ENCODE data around the gene CCDC136. TPM values are rescaled to one million over a fixed set of nuclear protein-coding genes. Genes with fewer than 3 reads are reported as not detected.
A peak's percentile ranks its signal among the peaks of the same experiment; 100 is the strongest.

Gene CCDC136
- total RNA-seq, 2 donors from 2014 or later: 7.5 to 7.7 TPM

GRCh38 chr7:128865996-128866877 lies 74.5 kb downstream of the CCDC136 start:
- no peak overlapping the region for H3K27ac Mint-ChIP-seq
- H3K36me3 Mint-ChIP-seq (ENCODE audit: low read depth): peaks cover 6% of the 10 kb centered on the region
- H3K4me1 Mint-ChIP-seq: peaks cover 35% of the 10 kb centered on the region

GRCh38 chr7:128867241-128867640 lies 75.5 kb downstream of the CCDC136 start:
- Mint-ChIP-seq H3K27ac (peak overlapping the region; percentile 32), H3K4me3 (no peak overlapping the region), H3K36me3 (ENCODE audit: low read depth) (peaks cover 6% of the 10 kb centered on the region), H3K4me1 (peaks cover 32% of the 10 kb centered on the region), H3K27me3 (no peaks in the 10 kb centered on the region)
- no peaks in the 10 kb centered on the region for H3K9me3 ChIP-seq (ENCODE audit: control insufficient read depth, low read length, poor library complexity, severe bottlenecking)
- ATAC-seq (no peak), DNase-seq (no peak)

More at GRCh38 chr7:128865996-128866877, 74.5 kb downstream of the CCDC136 start:
- ATAC-seq (no peak), DNase-seq (no peak)
- H3K27me3 Mint-ChIP-seq: no peaks in the 10 kb centered on the region
- no peak overlapping the region for H3K4me3 Mint-ChIP-seq
- H3K9me3 ChIP-seq (ENCODE audit: control insufficient read depth, low read length, poor library complexity, severe bottlenecking): no peaks in the 10 kb centered on the region

GRCh38 chr7:128867842-128868623 lies 76.3 kb downstream of the CCDC136 start:
- DNase-seq: no peak

GRCh38 chr7:128868624-128869137 lies 76.9 kb downstream of the CCDC136 start:
- DNase-seq (no peak), ATAC-seq (no peak)
- Mint-ChIP-seq H3K4me1 (peaks cover 21% of the 10 kb centered on the region), H3K4me3 (peak overlapping the region; percentile 73), H3K27ac (no peak overlapping the region), H3K27me3 (no peaks in the 10 kb centered on the region), H3K36me3 (ENCODE audit: low read depth) (peaks cover 3% of the 10 kb centered on the region)
- no peaks in the 10 kb centered on the region for H3K9me3 ChIP-seq (ENCODE audit: control insufficient read depth, low read length, poor library complexity, severe bottlenecking)

More at GRCh38 chr7:128867842-128868623, 76.3 kb downstream of the CCDC136 start:
- no peaks in the 10 kb centered on the region for H3K9me3 ChIP-seq (ENCODE audit: control insufficient read depth, low read length, poor library complexity, severe bottlenecking)
- Mint-ChIP-seq H3K4me3 (peak overlapping the region; percentile 73), H3K36me3 (ENCODE audit: low read depth) (peaks cover 3% of the 10 kb centered on the region), H3K27ac (peak overlapping the region; percentile 32), H3K4me1 (peaks cover 26% of the 10 kb centered on the region), H3K27me3 (no peaks in the 10 kb centered on the region)
- ATAC-seq: no peak

- H3K27ac Mint-ChIP-seq: no peak overlapping the region
- DNase-seq: peak; percentile 23 to 35 (median 31)
- H3K4me1 Mint-ChIP-seq: peaks cover 19% of the 10 kb centered on the region
- peaks cover 3% of the 10 kb centered on the region for H3K36me3 Mint-ChIP-seq (ENCODE audit: low read depth)
- H3K4me3 Mint-ChIP-seq: peak overlapping the region; percentile 73
- no peaks in the 10 kb centered on the region for H3K9me3 ChIP-seq (ENCODE audit: control insufficient read depth, low read length, poor library complexity, severe bottlenecking)
- peak; percentile 90 for ATAC-seq
- H3K27me3 Mint-ChIP-seq: no peaks in the 10 kb centered on the region
Measured at GRCh38 chr7:128869138-128869943, 77.6 kb downstream of the CCDC136 start.

GRCh38 chr7:128869944-128870285 lies 78.1 kb downstream of the CCDC136 start:
- H3K4me3 Mint-ChIP-seq: peak overlapping the region; percentile 83
- peak overlapping the region; percentile 79 for H3K27ac Mint-ChIP-seq
- ATAC-seq (peak; percentile 35), DNase-seq (no peak)
- peaks cover 19% of the 10 kb centered on the region for H3K4me1 Mint-ChIP-seq
- H3K36me3 Mint-ChIP-seq (ENCODE audit: low read depth): peaks cover 3% of the 10 kb centered on the region
- H3K27me3 Mint-ChIP-seq: no peaks in the 10 kb centered on the region
- H3K9me3 ChIP-seq (ENCODE audit: control insufficient read depth, low read length, poor library complexity, severe bottlenecking): no peaks in the 10 kb centered on the region

- ATAC-seq: no peak
- peak overlapping the region; percentile 83 for H3K4me3 Mint-ChIP-seq
- no peaks in the 10 kb centered on the region for H3K27me3 Mint-ChIP-seq
- H3K36me3 Mint-ChIP-seq (ENCODE audit: low read depth): no peaks in the 10 kb centered on the region
- H3K4me1 Mint-ChIP-seq: peaks cover 10% of the 10 kb centered on the region
- H3K9me3 ChIP-seq (ENCODE audit: control insufficient read depth, low read length, poor library complexity, severe bottlenecking): no peaks in the 10 kb centered on the region
- DNase-seq: no peak
- H3K27ac Mint-ChIP-seq: no peak overlapping the region
Measured at GRCh38 chr7:128871050-128871449, 79.3 kb downstream of the CCDC136 start.

Other genes with a start within 250 kb of the CCDC136 start
- gene GARIN1A, start 119.7 kb upstream of the CCDC136 start, total RNA-seq: 1 to 10 TPM in 1 of 2 donors, under 1 TPM in 1; 0.80 to 1.4 TPM
- gene CALU, start 52.6 kb upstream of the CCDC136 start, total RNA-seq: 10 to 100 TPM; 19.9 to 28.1 TPM
- gene OPN1SW, start 16.2 kb upstream of the CCDC136 start, total RNA-seq: not detected
- gene FLNC, start 38.4 kb downstream of the CCDC136 start, total RNA-seq: under 1 TPM; 0.05 TPM
- gene ATP6V1F, start 70.9 kb downstream of the CCDC136 start, total RNA-seq: 10 to 100 TPM; 62.5 to 68.7 TPM
- 1 to 10 TPM in 1 of 2 donors, under 1 TPM in 1; 0.23 to 1.2 TPM for gene KCP, start 118.7 kb downstream of the CCDC136 start, total RNA-seq
- gene IRF5, start 146.0 kb downstream of the CCDC136 start, total RNA-seq: 10 to 100 TPM; 12.5 to 13.6 TPM

Measured in T-helper 17 cell (primary cell).